HG03064 (cell line): ENCODE results near the gene FHL1.
"Not testable (repeated sequence)": the region's sequence is repeated elsewhere in the genome, so short reads cannot be mapped to it uniquely, and the experiment has no call there.

Experiments
- ATAC-seq: cut with Tn5 transposase; IDR thresholded peaks from one replicate; pipeline ENCODE4 v1.9.1; 2021; ENCODE audit warnings: low read depth; ENCODE audit not compliant: unreplicated experiment

The FHL1 gene

GRCh38 chrX:136146614-136147314 is 569 bp upstream of the FHL1 start:
- no peak for ATAC-seq

GRCh38 chrX:136147976-136148375 is 643 bp downstream of the FHL1 start:
- ATAC-seq: no peak

GRCh38 chrX:136148391-136148790 is 1.1 kb downstream of the FHL1 start:
- no peak for ATAC-seq

GRCh38 chrX:136154998-136155397 is 7.7 kb downstream of the FHL1 start:
- ATAC-seq: no peak

GRCh38 chrX:136156560-136157117 is 9.3 kb downstream of the FHL1 start:
- ATAC-seq: no peak

- no peak for ATAC-seq
These were observed 9.9 kb downstream of the FHL1 start for GRCh38 chrX:136157187-136157586.

- ATAC-seq: no peak
These were observed 11.4 kb downstream of the FHL1 start for GRCh38 chrX:136158685-136159084.

GRCh38 chrX:136159611-136160025 is 12.3 kb downstream of the FHL1 start:
- ATAC-seq: no peak

GRCh38 chrX:136162827-136163570 is 15.7 kb downstream of the FHL1 start:
- no peak for ATAC-seq

- no peak for ATAC-seq
These were observed 16.4 kb downstream of the FHL1 start for GRCh38 chrX:136163689-136164088.

- ATAC-seq: no peak
These were observed 18.1 kb downstream of the FHL1 start for GRCh38 chrX:136165406-136165805.

GRCh38 chrX:136166221-136166855 is 19.0 kb downstream of the FHL1 start:
- no peak for ATAC-seq

GRCh38 chrX:136167989-136168388 is 20.7 kb downstream of the FHL1 start:
- not testable (repeated sequence) for ATAC-seq

GRCh38 chrX:136168929-136169735 is 21.8 kb downstream of the FHL1 start:
- ATAC-seq: no peak

GRCh38 chrX:136170139-136170800 is 22.9 kb downstream of the FHL1 start:
- ATAC-seq: no peak

GRCh38 chrX:136171420-136171819 is 24.1 kb downstream of the FHL1 start:
- ATAC-seq: no peak

GRCh38 chrX:136176399-136176825 is 29.1 kb downstream of the FHL1 start:
- ATAC-seq: no peak

GRCh38 chrX:136179133-136179532 is 31.8 kb downstream of the FHL1 start:
- ATAC-seq: no peak

- ATAC-seq: no peak
These were observed 35.1 kb downstream of the FHL1 start for GRCh38 chrX:136182414-136182813.

GRCh38 chrX:136183172-136183571 is 35.8 kb downstream of the FHL1 start:
- ATAC-seq: no peak
